GM19351 (cell line): ENCODE measurements around the gene PISD.

Experiments
- ATAC-seq: cut with Tn5 transposase; IDR thresholded peaks from one replicate; pipeline ENCODE4 v1.9.1; 2021; ENCODE audit warnings: mild to moderate bottlenecking, moderate library complexity; ENCODE audit not compliant: unreplicated experiment

PISD gene

GRCh38 chr22:31578171-31578570, 83.8 kb downstream of the PISD start:
- no peak for ATAC-seq

- ATAC-seq: no peak
Observed at GRCh38 chr22:31577711-31578110, 84.3 kb downstream of the PISD start.

GRCh38 chr22:31575190-31575589, 86.8 kb downstream of the PISD start:
- no peak for ATAC-seq

- ATAC-seq: no peak
Observed at GRCh38 chr22:31574055-31574670, 87.9 kb downstream of the PISD start.

GRCh38 chr22:31572939-31573338, 89.1 kb downstream of the PISD start:
- no peak for ATAC-seq

- ATAC-seq: no peak
Observed at GRCh38 chr22:31569126-31569525, 92.9 kb downstream of the PISD start.
